C4-2B (cell line): Measurements from ENCODE around the gene ADCY2.

ENCODE experiments used
- CTCF ChIP-seq: fragments of 450-650 bp; conservative IDR thresholded peaks from 2 replicates; pipeline ENCODE4 v1.5.1; 2017; ENCODE audit warnings: mild to moderate bottlenecking
- ZFX ChIP-seq: fragments of 450-650 bp; IDR thresholded peaks from 2 replicates; pipeline ENCODE4 v1.6.1; 2017

- TF ChIP-seq CTCF (no peak), ZFX (no peak)
Measured at GRCh38 chr5:7473115-7473514, 77.2 kb downstream of the ADCY2 start.
